HG02763 (cell line): ENCODE measurements around the gene VLDLR.

Source experiments
- ATAC-seq: cut with Tn5 transposase; IDR thresholded peaks from one replicate; pipeline ENCODE4 v1.9.1; 2021; ENCODE audit warnings: mild to moderate bottlenecking, moderate library complexity; ENCODE audit not compliant: unreplicated experiment

The VLDLR gene

GRCh38 chr9:2620919-2621721 is 467 bp upstream of the VLDLR start:
- peak; percentile 30 for ATAC-seq

GRCh38 chr9:2622461-2623287 is 1.1 kb downstream of the VLDLR start:
- ATAC-seq: peak; percentile 32

- no peak for ATAC-seq
Measured at GRCh38 chr9:2623288-2624050, 1.9 kb downstream of the VLDLR start.

- ATAC-seq: no peak
Measured at GRCh38 chr9:2624051-2624682, 2.6 kb downstream of the VLDLR start.

- ATAC-seq: no peak
Measured at GRCh38 chr9:2625427-2625826, 3.8 kb downstream of the VLDLR start.

- ATAC-seq: no peak
Measured at GRCh38 chr9:2628919-2629318, 7.3 kb downstream of the VLDLR start.

GRCh38 chr9:2630158-2630557 is 8.6 kb downstream of the VLDLR start:
- ATAC-seq: no peak

- ATAC-seq: no peak
Measured at GRCh38 chr9:2631263-2631662, 9.7 kb downstream of the VLDLR start.

- ATAC-seq: no peak
Measured at GRCh38 chr9:2634153-2634552, 12.6 kb downstream of the VLDLR start.

GRCh38 chr9:2634818-2635217 is 13.2 kb downstream of the VLDLR start:
- ATAC-seq: no peak

GRCh38 chr9:2635922-2636321 is 14.3 kb downstream of the VLDLR start:
- no peak for ATAC-seq

- ATAC-seq: no peak
Measured at GRCh38 chr9:2637390-2637789, 15.8 kb downstream of the VLDLR start.

GRCh38 chr9:2638871-2639673 is 17.5 kb downstream of the VLDLR start:
- peak; percentile 82 for ATAC-seq

- ATAC-seq: no peak
Measured at GRCh38 chr9:2639786-2640185, 18.2 kb downstream of the VLDLR start.

- ATAC-seq: no peak
Measured at GRCh38 chr9:2640570-2640969, 19.0 kb downstream of the VLDLR start.

- no peak for ATAC-seq
Measured at GRCh38 chr9:2641033-2641432, 19.4 kb downstream of the VLDLR start.

- ATAC-seq: no peak
Measured at GRCh38 chr9:2642068-2642467, 20.5 kb downstream of the VLDLR start.

- peak; percentile 79 for ATAC-seq
Measured at GRCh38 chr9:2645569-2645968, 24.0 kb downstream of the VLDLR start.

GRCh38 chr9:2655411-2655901 is 33.9 kb downstream of the VLDLR start:
- ATAC-seq: peak; percentile 43

GRCh38 chr9:2657427-2657826 is 35.8 kb downstream of the VLDLR start:
- ATAC-seq: peak; percentile 58
